HG03039 (cell line): Measurements from ENCODE around the gene SCMH1.
"Not testable (repeated sequence)": the region's sequence is repeated elsewhere in the genome, so short reads cannot be mapped to it uniquely, and the experiment has no call there.

Source experiments
- ATAC-seq: cut with Tn5 transposase; IDR thresholded peaks from one replicate; pipeline ENCODE4 v1.9.1; 2021; ENCODE audit warnings: mild to moderate bottlenecking, moderate library complexity; ENCODE audit not compliant: unreplicated experiment

The SCMH1 gene

DNA sequence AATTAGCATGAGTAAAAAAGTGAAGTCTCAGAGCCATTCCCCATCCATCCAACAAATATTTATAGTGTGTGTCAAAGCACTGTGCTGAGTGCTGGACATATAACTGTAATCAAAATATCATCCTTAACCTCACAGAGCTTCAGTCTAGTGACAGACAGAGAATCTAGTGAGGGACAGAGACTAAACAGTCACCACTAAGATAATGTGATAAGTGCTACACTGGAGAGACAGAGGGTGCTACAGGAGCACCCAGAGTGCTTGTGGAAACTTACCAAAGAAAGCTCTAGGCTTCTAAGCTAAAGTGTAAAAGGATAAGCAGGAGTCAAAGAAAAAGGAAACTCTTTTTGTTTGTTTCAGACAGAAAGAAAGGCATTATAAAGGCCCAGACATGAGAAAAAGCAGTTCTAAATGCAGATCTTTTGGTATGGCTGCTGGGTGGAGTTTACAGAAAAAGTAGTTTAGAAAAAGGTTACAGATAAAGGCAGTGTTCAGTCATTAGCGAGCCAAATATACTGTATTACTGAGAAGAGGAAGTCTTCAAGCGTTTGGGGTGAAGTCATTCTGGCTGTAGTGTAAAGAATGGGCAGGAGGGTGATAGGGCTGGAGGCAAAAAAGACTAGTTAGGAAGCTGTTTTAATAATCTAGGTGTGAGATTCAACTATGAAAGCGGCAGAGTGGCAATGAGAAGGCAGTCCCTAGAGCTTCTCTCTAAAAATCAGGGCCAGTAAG, 83.8 kb downstream of the SCMH1 start:
- no peak for ATAC-seq

DNA sequence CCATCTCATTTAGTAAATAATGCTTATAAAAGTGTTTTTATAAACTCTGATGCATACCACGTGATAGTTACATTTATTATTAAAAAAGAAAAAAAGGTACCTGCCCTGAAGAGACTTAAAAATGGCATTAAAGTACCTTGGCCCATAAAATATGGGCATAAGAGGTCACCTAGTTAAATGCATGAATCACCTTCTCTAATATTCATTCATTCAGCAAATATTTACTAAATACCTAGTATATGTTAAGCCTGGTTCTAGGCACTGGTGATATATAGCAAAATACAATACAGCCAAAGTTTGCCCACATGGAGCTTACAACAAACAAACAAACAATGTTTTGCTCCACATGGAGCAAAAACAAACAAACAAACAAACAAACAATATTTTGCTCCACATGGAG, 87.0 kb downstream of the SCMH1 start:
- ATAC-seq: no peak

DNA sequence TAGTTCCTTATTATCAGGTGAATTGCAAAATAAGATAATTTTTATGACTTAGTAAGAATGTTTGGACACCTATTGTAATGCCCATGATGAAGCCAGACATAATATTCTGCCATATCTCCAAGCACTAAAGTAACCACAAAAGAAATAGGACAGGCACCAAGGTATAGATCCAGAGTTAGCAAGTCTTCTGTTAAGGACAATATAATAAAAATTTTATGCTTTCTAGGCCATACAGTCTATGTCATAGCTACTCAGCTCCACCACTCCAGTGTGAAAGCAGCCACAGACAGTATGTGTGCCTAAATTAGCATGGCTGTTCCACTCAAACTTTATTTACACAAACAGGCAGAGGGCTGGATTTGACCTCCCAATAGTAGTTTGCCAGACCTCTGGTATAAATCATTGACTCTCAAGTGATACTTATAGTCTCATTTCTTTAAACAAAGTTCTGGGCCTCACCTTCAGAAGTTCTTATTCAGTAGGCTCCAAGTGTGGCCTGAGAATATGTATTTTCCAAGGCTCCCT, 88.3 kb downstream of the SCMH1 start:
- no peak for ATAC-seq

DNA sequence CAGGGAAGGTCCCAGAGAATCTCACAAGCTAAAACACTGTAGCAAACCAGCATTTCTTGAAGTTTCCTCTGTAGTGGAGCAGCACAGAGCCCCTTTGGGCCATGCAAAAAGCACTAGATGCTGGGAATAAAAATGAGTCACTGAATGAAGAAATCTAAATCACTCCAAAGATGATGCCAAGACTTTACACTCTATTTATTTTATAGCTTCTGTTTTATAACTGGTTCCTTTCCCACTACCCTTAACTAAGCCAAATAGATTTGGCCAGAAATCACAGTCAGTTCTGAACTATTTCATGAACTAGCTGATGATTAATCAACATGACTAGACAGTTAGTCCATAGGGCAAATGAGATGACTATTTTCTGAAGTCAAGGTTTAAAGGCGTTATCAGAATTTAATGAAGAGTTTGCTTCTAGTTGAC, 89.5 kb downstream of the SCMH1 start:
- ATAC-seq: no peak

DNA sequence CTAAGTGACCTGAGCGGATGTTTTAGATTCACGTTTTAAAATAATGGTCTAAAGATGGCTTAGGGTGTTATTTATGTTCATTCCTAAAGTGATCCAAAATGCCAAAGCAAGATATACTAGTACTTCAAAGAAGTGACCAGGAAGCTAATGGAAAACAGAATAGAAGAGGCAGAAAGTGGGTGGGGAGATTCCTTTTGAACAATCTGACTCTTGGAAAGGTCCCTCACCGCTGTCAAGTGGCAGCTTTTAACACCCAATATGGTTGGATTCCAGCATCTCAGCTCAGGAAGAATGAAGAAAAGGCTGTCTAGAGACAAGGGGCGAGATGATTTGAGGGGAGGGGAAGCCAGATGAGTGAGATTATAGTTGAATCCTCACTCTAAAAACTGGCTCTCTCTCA, 90.3 kb downstream of the SCMH1 start:
- no peak for ATAC-seq

DNA sequence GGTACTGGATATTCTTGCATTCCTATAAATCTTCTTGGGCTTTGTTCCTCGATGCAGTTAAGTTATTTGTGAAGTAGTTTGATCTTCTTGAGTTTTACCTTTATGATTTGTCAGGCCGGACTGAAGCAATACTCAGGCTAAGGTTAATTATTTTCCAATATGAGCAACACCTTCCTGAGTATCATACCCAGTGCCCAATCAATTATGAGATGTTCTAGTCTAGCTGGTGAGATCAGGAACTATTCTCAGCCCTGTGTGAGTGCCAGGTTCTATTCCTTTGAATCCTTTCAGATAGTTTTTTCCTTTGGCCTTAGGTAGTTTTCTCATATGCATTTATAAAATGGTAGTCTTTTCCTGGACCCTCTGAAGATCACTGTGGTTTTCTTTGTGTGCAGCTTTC, 92.5 kb downstream of the SCMH1 start:
- ATAC-seq: no peak

DNA sequence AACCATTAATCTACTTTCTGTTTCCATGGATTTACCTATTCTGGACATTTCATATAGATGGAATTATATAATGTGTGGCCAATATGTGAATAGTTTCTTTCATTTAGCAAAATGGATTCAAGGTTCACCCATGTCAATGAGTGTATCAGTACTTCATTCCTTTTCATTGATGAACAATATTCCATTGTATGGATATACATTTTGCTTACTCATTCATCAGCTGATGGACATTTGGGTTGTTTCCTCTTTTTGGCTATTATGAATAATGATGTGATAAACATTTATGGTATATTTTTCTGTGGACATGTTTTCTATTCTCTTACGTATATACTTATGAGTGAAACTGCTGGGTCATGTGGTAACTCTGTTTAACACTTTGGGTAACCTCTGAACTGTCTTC, 97.8 kb downstream of the SCMH1 start:
- ATAC-seq: no peak

DNA sequence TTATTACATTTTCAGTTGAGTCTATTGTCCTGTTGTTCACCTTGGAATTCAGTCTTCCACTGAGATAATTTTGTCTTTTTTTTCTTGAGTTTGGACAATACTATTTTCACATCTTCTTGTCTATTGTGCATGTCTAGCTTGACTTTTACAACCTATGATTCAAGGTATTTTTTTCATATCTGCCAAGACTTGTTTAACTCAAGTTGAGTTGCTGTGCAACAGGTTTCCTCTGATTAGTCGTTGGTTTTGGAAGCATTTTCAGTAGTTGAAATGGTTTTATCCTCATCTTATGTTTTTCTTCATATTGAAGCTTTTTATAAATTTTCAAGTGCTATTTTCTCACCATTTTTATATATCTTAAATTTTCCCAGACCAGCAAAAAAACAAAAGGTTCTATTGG, 103.6 kb downstream of the SCMH1 start:
- ATAC-seq: no peak

DNA sequence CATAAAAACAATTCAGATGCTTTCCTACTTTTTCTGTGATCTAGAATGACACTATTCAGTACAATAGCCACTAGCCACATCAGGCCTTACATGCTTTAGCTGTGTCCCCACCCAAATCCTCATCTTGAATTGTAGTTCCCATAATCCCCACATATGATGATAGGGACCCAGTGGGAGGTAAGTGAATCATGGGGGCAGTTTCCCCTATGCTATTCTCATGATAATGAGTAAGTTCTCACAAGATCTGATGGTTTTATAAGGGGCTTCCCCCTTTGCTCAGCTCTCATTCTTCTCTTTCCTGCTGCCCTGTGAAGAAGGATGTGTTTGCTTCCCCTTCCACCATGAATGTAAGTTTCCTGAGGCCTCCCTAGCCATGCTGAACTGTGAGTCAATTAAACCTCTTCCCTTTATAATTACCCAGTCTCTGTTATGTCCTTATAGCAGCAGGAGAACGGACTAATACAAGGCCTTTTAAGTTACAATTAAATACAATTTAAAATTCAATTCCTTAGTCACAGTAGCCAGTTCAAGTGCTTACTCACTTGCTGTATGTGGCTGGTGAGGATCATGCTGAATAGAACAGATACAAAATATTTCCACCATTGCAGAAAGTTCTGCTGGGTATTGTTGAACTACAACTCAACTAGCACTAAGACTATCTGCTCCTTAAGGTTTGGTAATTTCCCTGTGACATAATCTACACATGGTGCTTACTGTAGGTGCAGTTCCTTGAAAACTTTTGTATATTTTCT, 106.7 kb downstream of the SCMH1 start:
- ATAC-seq: no peak

DNA sequence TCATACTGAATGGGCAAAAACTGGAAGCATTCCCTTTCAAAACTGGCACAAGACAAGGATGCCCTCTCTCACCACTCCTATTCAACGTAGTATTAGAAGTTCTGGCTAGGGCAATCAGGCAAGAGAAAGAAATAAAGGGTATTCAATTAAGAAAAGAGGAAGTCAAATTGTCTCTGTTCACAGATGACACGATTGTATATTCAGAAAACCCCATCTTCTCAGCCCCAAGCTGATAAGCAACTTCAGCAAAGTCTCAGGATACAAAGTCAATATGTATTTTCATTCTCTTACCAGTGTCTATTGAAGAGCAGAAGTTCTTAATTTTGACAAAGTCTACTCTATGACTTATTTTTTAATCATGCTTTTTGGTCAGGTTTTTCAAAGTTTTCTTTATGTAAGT, 107.8 kb downstream of the SCMH1 start:
- ATAC-seq: not testable (repeated sequence)

DNA sequence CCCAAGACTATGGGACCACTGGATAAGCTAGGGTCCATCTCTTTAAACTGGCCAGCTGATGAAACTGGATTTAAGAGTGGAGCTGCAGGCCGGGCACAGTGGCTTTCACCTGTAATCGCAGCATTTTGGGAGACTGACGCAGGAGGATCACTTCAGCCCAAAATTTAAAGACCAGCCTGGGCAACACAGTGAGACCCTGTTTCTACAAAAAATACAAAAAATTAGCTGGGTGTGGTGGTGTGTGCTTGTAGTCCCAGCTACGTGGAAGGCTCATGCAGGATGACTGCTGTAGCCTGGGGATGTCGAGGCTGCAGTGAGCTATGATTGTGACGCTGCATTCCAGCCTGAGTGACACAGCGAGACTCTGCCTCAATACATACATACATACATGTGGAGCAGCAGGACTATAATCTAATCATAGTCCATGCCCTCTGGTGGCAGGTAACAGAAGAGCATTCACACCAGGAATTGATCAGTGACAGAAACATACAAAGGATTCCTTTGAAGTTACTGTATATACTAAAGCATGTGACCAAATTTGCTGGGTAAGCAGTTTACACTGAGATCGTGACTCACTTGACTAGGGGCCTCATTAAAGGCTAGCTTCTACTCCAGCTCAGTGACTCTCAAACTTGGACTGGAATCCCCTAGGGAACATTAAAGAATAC, 119.1 kb downstream of the SCMH1 start:
- ATAC-seq: no peak

DNA sequence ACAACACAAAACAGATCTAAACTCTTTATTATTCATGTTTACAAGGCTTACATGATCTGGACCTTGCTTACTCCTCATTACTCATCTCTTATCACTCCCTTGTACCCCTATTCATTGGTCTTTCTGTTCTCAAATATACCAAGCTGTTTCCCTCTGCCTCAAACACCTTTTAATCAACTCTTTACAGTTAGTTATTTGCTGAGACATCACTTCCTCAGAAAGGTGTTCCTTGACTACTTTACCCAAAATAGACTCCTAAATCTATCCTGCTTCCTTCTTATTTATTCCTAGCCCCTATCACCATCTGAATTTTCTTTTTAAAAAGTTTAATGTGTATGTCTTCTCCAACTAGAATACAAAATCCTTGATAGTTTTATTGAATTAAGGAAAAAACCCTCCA, 120.0 kb downstream of the SCMH1 start:
- ATAC-seq: no peak

DNA sequence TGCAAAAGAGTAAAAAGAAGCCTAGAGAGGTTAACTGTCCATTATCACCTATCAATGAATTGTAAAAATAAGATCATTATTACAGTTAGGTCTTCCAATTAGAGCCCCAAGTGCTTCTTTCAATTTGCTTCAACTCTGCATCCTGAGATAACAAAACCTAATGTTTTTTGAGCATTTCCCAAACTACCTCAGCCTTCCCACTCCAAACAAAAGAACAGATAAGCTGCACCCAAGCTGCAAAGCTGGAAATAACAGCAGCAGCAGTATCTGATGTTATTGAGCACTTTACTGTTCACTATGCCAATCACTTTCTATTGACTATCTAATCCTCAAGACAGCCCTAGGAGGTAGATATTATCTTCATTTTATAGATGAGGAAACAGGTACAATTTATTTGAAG, 123.5 kb downstream of the SCMH1 start:
- no peak for ATAC-seq

DNA sequence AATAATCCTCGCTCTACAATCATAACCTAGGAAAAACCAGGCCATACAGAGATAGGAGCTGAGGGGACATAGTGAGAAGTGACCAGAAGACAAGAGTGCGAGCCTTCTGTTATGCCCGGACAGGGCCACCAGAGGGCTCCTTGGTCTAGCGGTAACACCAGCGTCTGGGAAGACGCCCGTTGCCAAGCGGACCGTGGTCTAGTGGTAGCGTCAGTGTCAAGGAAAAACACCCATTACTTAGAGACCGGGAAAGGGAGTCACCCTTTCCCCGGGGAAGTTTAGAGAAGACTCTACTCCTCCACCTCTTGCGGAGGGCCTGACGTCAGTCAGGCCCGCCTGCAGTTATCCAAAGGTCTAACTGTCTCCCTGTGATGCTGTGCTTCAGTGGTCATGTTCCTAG, 124.9 kb downstream of the SCMH1 start:
- not testable (repeated sequence) for ATAC-seq

DNA sequence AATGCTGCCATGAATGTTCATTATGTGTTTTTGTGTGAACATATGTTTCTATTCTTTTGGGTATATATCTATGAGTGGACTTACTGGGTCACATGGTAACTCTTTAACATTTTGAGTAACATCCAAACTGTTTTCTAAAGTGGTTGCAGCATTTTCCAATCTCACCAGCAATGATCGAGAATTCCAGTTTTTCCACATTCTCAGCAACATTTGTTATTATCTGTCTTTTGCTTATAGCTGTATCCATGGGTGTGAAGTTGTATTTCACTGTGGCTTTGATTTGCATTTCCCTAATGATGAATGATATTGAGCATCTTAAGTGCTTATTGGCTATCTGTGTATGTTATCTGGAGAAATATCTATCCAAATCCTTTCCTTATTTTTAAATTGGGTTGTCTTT, 131.4 kb downstream of the SCMH1 start:
- ATAC-seq: no peak

DNA sequence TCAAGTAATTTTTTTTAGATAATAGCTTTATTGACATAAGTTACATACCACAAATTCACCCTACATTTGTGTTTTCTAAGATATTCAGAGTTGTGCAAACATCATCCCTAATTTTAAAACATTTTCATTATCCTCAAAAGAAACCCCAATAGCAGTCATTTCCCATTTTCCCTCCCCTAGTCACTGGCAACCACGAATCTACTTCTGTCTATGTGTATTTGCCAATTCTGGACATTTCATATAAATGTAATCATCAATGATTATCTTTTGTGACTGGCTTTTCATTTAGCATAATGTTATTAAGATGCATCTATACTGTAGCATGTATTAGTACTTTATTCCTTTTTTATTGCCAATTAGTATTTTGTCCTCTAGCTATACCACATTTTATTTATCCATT, 131.8 kb downstream of the SCMH1 start:
- no peak for ATAC-seq

DNA sequence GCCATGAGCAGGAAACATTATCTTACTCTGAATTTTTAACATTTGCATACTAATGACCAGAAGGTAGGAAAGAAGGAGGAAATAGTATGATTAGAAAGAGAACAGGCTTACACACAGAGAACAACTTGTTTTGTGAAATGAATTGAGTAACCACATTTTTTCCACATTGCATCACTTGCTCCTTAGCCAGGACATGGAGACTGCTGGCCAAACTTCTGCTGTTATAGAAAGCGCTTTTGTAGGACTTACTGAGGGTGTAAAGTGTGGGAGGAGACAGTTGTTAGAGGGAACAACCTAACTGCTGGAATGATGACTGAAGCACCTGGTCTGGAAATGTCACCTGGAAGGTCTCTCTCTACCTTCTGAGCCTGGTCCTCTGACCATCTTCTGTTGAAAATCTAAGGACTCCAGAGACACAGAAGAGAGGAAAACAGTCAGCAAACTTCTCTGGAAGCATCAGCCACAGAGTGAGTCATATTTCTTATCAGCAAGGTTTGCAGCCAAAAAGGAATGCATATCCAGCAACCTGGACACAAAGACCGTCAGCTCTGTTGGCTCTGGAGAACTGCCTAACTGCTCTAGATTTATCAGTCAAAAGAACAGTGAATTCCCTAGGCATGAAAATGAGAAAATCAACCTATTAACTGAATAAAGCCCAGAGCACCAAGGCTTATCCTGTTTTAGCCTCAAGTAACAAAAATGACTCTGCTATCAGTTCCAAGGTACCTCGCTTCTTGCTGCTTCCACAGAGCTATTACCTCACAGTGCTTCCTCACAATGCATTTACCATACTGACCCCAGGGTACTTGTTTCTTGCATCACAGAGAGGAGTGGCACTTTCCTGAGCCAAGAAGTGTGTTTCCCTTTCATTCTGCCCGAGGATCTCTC, 132.6 kb downstream of the SCMH1 start:
- ATAC-seq: no peak

DNA sequence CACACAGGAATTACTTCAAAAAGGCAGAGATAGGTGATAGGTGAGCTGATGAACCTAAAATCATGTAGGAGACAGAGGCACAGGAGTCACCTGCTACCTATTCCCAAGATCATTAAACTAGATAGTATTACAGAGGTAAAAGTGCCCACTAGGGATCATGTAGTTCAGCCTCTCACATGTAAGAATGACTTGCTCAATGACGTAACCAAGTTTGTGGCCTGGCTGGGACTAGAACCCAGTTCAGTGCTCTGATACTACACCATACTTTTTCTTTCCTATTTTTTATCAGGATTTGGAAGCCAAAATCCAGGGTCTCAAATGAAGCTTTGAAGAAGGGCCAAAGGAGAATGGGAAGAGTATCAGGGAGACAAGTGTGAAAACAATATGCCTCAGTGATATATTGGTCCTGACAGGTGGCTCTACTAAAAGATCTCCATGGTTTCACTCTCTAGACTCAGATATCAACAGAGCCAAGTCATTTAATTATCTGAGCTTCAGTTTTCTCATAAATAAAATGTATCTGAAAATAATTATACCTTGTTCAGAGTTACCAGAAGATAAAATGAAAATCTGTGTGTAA, 133.3 kb downstream of the SCMH1 start:
- ATAC-seq: no peak

DNA sequence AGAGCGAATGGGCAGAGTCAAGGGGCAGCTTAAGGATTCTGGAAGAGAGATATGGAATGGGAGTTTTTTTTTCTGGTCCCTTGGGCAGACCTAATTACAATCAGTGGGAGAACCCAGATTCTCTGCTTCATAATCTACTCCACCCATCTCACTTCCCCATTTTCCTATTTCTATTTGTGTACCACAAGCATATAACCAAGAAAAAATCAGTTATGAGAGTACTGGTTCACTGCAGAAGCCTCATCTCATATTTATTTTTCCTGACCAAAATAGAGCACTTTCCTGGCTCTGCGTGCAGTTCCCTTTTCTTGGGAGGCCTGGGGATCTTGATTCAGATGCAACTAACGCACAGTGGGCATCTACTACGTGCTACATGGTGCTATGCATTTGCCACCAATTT, 138.3 kb downstream of the SCMH1 start:
- no peak for ATAC-seq

DNA sequence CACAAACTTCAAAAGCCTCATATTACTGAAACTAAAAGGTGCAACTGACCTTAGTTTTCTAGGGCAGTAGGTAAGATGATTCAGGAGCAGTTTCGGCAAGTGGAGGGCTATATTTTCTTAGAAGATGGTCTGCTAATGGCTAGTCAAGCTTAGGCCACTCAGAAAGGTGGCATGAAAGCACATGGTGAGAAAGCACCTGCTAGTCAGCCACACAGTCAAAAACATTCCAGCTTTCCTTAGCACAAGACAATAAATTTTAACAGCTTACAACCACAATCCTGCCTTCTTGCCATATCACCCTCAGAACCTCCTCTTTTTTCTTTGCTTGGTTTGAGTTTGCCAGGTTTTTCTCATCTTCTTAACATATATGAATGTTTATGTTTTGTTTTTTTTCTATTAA, 139.5 kb downstream of the SCMH1 start:
- ATAC-seq: no peak
